GM12801 (cell line): ENCODE measurements around the gene LMAN2.

Experiments
- CTCF ChIP-seq: IDR thresholded peaks from one replicate; pipeline ENCODE4 v1.5.1; 2011; ENCODE audit warnings: control low read depth; ENCODE audit not compliant: insufficient read length; ENCODE audit errors: extremely low read depth

The LMAN2 gene

GRCh38 chr5:177361418-177362291 lies 10.2 kb upstream of the LMAN2 start:
- TF ChIP-seq CTCF: no peak

GRCh38 chr5:177359860-177360259 lies 8.4 kb upstream of the LMAN2 start:
- TF ChIP-seq CTCF: no peak

GRCh38 chr5:177359451-177359851 lies 8.0 kb upstream of the LMAN2 start:
- no peak for TF ChIP-seq CTCF

- no peak for TF ChIP-seq CTCF
These were observed 6.9 kb upstream of the LMAN2 start for GRCh38 chr5:177358370-177358819.

GRCh38 chr5:177357459-177358351 lies 6.2 kb upstream of the LMAN2 start, which contains the start of gene RGS14:
Gene RGS14 (plus strand): TSS chr5:177357924. CDS start chr5:177358025, 101 bp downstream.
- no peak for TF ChIP-seq CTCF

GRCh38 chr5:177357146-177357458 lies 5.6 kb upstream of the LMAN2 start:
- TF ChIP-seq CTCF: no peak

GRCh38 chr5:177356746-177357145 lies 5.3 kb upstream of the LMAN2 start:
- TF ChIP-seq CTCF: no peak
